Measurements from ENCODE around the gene ANKRD44. TPM values are rescaled to one million over a fixed set of nuclear protein-coding genes. Genes with fewer than 3 reads are reported as not detected.
"Not testable (repeated sequence)": the region's sequence is repeated elsewhere in the genome, so short reads cannot be mapped to it uniquely, and the experiment has no call there.

Gene ANKRD44
- total RNA-seq, 1 experiment from 2014 or later = 2.4 TPM

- DNase-seq (no peak), ATAC-seq (no peak)
- Histone ChIP-seq H3K9ac (ENCODE audit: low read length) (no peak overlapping the region), H3F3A (ENCODE audit: low read length, unreplicated experiment) (no peaks in the 10 kb centered on the region), H3K4me3 (ENCODE audit: low read length) (no peak overlapping the region), H3K36me3 (ENCODE audit: low read depth, low read length) (no peaks in the 10 kb centered on the region), H3K9me2 (replicated peaks; ENCODE audit: low read length) (no peaks in the 10 kb centered on the region), H3K4me2 (ENCODE audit: low read length) (no peak overlapping the region), H3K9me3 (ENCODE audit: low read length) (no peaks in the 10 kb centered on the region), H3K27ac (ENCODE audit: low read length) (no peak overlapping the region), H3K4me1 (ENCODE audit: insufficient read depth, low read length) (peaks cover 10% of the 10 kb centered on the region), H3K79me2 (ENCODE audit: low read length) (no peaks in the 10 kb centered on the region), H2AFZ (ENCODE audit: low read length) (no peak overlapping the region), H3K27me3 (ENCODE audit: low read length) (no peaks in the 10 kb centered on the region), H4K20me1 (ENCODE audit: low read length) (no peaks in the 10 kb centered on the region)
- POLR2A ChIA-PET (ENCODE audit: unreplicated experiment) = no interaction called here
- intact Hi-C loops (cut with micrococcal nuclease) = no loop called here
- TF ChIP-seq CTCF (conservative IDR thresholded peaks at IDR 0.05; ENCODE audit: low read depth, low read length) = no peak
- TF ChIP-seq EZH2phosphoT487 (IDR thresholded peaks at IDR 0.05; ENCODE audit: borderline replicate concordance, low read length) = no peak
- TF ChIP-seq EZH2 (IDR thresholded peaks at IDR 0.05; ENCODE audit: low read length, unreplicated experiment) = no peak
- CTCF ChIA-PET = interaction anchor here (0.6 kb wide), 1 partner anchor 16 kb away, joined by 3 read pairs; no protein-coding TSS in a partner anchor
- BruUV-seq (replicated peaks) = no TSS peak
These were observed 38.3 kb upstream of the ANKRD44 start for GRCh38 chr2:197348721-197349360.

GRCh38 chr2:197345846-197346370 is 35.3 kb upstream of the ANKRD44 start:
- ChIA-PET POLR2A (ENCODE audit: unreplicated experiment) (no interaction called here), CTCF (no interaction called here)
- peak; percentile 73 for DNase-seq
- TF ChIP-seq CTCF (conservative IDR thresholded peaks at IDR 0.05; ENCODE audit: low read depth, low read length) (no peak), EZH2 (IDR thresholded peaks at IDR 0.05; ENCODE audit: low read length, unreplicated experiment) (no peak), EZH2phosphoT487 (IDR thresholded peaks at IDR 0.05; ENCODE audit: borderline replicate concordance, low read length) (no peak)
- intact Hi-C loops (cut with micrococcal nuclease) = no loop called here
- Histone ChIP-seq H3K27ac (ENCODE audit: low read length) (no peak overlapping the region), H4K20me1 (ENCODE audit: low read length) (no peaks in the 10 kb centered on the region), H3K9me2 (replicated peaks; ENCODE audit: low read length) (no peaks in the 10 kb centered on the region), H3K9ac (ENCODE audit: low read length) (no peak overlapping the region), H3K4me1 (ENCODE audit: insufficient read depth, low read length) (peaks cover 5% of the 10 kb centered on the region), H3K27me3 (ENCODE audit: low read length) (no peaks in the 10 kb centered on the region), H2AFZ (ENCODE audit: low read length) (peak overlapping the region; percentile 27; the same call in 1 of the 2 replicates), H3F3A (ENCODE audit: low read length, unreplicated experiment) (no peaks in the 10 kb centered on the region), H3K9me3 (ENCODE audit: low read length) (no peaks in the 10 kb centered on the region), H3K79me2 (ENCODE audit: low read length) (no peaks in the 10 kb centered on the region), H3K4me2 (ENCODE audit: low read length) (no peak overlapping the region), H3K36me3 (ENCODE audit: low read depth, low read length) (no peaks in the 10 kb centered on the region), H3K4me3 (ENCODE audit: low read length) (no peak overlapping the region)
- ATAC-seq = peak; percentile 92
- BruUV-seq (replicated peaks) = no TSS peak

GRCh38 chr2:197343968-197344367 is 33.4 kb upstream of the ANKRD44 start:
- BruUV-seq (replicated peaks); H3K27me3 ChIP-seq (ENCODE audit: low read length); H3K9me3 ChIP-seq (ENCODE audit: low read length); ATAC-seq; H3K36me3 ChIP-seq (ENCODE audit: low read depth, low read length); H2AFZ ChIP-seq (ENCODE audit: low read length); H3K27ac ChIP-seq (ENCODE audit: low read length); H3K9ac ChIP-seq (ENCODE audit: low read length); H3K4me2 ChIP-seq (ENCODE audit: low read length); H4K20me1 ChIP-seq (ENCODE audit: low read length); H3K4me3 ChIP-seq (ENCODE audit: low read length); POLR2A ChIA-PET (ENCODE audit: unreplicated experiment); H3K4me1 ChIP-seq (ENCODE audit: insufficient read depth, low read length); intact Hi-C loops (cut with micrococcal nuclease); H3K79me2 ChIP-seq (ENCODE audit: low read length); H3F3A ChIP-seq (ENCODE audit: low read length, unreplicated experiment); H3K9me2 ChIP-seq (replicated peaks; ENCODE audit: low read length); DNase-seq: not testable (repeated sequence)
- CTCF ChIA-PET = interaction anchor here (0.6 kb wide), 1 partner anchor 204 kb away, joined by 6 read pairs; no protein-coding TSS in a partner anchor

All from PC-3 (cell line).